Measurements from ENCODE around the gene NIPSNAP3A.
"Not testable (repeated sequence)": the region's sequence is repeated elsewhere in the genome, so short reads cannot be mapped to it uniquely, and the experiment has no call there.

The NIPSNAP3A gene

DNA sequence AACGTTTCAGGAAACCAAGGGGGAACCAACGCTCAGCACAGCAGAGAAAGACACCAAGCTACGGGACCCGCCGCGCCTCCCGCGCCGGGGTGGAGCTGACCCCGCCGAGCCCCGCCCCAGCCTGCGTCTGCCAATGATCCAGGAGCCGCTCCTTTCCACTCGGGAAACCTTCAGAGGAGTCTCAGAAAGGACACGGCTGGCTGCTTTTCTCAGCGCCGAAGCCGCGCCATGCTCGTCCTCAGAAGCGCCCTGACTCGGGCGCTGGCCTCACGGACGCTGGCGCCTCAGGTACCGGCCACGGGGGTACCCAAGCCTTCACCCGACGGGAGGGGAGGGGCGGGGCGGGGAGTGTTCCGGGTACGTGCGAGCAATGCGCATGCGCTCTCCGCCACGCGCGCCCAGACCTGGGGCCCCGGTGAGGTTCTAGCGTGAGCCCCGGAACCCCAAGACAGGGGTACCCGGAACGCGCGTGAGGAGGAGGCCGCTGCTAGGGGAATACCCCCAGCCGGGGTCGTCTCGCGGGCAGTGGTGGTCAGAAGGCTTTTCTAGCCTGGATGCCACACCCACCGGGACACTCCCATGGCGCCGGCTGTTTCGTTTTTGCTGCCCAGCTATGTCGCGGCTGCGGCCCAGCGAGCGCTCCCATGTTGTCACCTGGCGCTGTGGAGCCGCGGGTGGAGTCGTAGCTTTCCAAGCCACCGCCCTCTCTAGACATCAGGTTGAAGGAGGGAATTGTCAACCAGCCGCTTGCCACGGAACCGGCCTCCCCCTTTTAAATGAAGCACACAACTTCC lies at the start of gene NIPSNAP3A:
TSS of gene NIPSNAP3A (plus strand) at position 119 of the 794 bp plus-strand sequence. CDS start at position 229, 110 bp downstream.
- TF ChIP-seq, protein P1, sequence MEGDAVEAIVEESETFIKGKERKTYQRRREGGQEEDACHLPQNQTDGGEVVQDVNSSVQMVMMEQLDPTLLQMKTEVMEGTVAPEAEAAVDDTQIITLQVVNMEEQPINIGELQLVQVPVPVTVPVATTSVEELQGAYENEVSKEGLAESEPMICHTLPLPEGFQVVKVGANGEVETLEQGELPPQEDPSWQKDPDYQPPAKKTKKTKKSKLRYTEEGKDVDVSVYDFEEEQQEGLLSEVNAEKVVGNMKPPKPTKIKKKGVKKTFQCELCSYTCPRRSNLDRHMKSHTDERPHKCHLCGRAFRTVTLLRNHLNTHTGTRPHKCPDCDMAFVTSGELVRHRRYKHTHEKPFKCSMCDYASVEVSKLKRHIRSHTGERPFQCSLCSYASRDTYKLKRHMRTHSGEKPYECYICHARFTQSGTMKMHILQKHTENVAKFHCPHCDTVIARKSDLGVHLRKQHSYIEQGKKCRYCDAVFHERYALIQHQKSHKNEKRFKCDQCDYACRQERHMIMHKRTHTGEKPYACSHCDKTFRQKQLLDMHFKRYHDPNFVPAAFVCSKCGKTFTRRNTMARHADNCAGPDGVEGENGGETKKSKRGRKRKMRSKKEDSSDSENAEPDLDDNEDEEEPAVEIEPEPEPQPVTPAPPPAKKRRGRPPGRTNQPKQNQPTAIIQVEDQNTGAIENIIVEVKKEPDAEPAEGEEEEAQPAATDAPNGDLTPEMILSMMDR (conservative IDR thresholded peaks at IDR 0.05; ENCODE audit: control insufficient read depth, insufficient read depth, low read depth, low read length) = no peak
- peak; percentile 56 for DNase-seq (ENCODE audit: low read depth)
- peak within 1 kb of the TSS; percentile 83 for H3K4me3 ChIP-seq (ENCODE audit: control insufficient read depth, low read depth, low read length)

DNA sequence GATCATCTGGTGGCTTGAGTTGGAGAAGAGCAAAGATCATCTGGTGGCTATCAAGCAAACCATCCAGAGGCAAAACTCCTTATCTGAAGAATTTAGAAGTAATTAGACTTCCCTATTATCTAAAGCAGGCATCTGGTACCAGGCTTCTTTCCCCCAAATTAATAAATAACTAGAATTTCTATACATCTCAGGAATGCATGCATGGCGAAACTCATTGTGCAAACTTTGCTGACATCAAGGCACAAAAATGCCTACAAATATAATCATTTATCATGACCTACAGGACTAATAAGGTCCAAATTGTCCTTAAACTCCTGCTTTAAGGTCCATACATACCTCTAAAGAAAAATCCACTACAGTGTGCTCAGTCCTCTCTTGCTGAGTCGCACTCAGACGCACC lies 47.2 kb upstream of the NIPSNAP3A start:
- no peak overlapping the region for H3K4me3 ChIP-seq (ENCODE audit: control insufficient read depth, low read depth, low read length)
- TF ChIP-seq, protein P1 (conservative IDR thresholded peaks at IDR 0.05; ENCODE audit: control insufficient read depth, insufficient read depth, low read depth, low read length) = no peak
- DNase-seq (ENCODE audit: low read depth) = no peak

DNA sequence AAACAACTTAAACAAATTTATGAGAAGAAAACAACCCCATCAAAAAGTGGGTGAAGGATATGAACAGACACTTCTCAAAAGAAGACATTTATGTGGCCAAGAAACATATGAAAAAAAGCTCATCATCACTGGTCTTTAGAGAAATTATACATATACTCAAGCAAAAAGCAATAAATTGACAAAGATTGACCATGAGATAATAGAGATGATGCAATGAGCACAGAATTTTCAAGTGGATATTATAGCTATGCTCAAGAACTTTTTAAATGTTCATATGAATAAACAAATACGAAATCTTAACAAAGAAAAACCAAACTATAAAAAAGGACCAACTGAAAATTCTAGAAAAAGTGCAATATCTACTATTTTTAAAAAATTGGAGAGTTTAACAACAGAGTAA lies 38.7 kb upstream of the NIPSNAP3A start:
- DNase-seq (ENCODE audit: low read depth); H3K4me3 ChIP-seq (ENCODE audit: control insufficient read depth, low read depth, low read length): not testable (repeated sequence)

DNA sequence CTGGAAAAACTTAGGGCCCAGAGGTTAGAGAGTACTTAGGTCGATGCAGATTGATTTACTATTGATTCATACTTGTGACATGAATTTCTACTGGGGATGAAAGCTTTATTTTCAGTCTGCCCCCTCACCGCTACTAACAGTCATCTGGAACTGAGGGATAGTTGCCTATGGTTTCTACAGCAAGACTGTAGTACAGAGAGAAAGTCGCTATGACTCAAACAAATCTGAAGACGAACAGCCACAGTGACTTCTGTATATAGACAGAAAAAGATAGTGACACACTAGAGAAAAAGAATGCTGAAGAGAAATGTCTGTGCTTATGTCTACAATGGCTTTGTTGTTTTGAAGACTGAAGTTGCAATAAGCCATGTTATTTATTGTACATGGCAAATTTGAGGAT lies 35.9 kb upstream of the NIPSNAP3A start:
- TF ChIP-seq, protein P1 (conservative IDR thresholded peaks at IDR 0.05; ENCODE audit: control insufficient read depth, insufficient read depth, low read depth, low read length) = no peak
- DNase-seq (ENCODE audit: low read depth) = no peak
- H3K4me3 ChIP-seq (ENCODE audit: control insufficient read depth, low read depth, low read length) = no peak overlapping the region

DNA sequence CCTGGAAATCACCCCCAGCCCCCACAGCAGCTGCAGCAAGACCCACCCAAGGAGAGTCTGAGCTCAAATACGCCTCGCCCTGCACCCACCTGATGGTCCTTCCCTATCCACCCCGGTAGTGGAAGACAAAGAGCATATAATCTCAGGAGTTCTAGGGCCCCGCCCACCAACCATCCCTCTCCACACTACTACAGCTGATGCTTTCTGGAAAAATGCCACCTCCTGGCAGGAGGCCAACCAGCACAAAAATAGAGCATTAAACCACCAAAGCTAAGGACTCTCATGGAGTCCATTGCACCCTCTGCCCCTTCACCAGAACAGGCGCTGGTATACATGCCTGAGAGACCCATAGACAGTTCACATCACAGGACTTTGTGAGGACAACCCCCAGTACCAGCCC lies 22.5 kb upstream of the NIPSNAP3A start:
- no peak for DNase-seq (ENCODE audit: low read depth)
- no peak overlapping the region for H3K4me3 ChIP-seq (ENCODE audit: control insufficient read depth, low read depth, low read length)
- TF ChIP-seq, protein P1 (conservative IDR thresholded peaks at IDR 0.05; ENCODE audit: control insufficient read depth, insufficient read depth, low read depth, low read length) = no peak

DNA sequence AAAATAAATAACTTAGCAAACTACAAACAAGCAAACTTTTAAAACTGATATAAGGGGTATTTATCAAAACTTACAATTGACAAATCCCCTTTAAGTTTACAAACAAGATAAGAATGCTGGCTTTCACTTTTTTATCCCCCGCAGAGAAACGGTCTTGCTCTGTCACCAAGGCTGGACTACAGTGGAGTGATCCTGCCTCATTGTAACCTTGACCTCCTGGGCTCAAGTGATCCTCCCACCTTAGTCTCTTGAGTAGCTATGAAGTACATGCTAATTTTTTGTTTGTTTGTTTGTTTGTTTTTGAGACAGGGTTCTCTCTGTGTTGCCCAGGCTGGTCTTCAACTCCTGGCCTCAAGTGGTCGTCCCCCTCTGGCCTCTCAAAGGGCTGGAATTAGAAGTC lies 9.0 kb upstream of the NIPSNAP3A start:
- DNase-seq (ENCODE audit: low read depth) = no peak
- TF ChIP-seq, protein P1 (conservative IDR thresholded peaks at IDR 0.05; ENCODE audit: control insufficient read depth, insufficient read depth, low read depth, low read length) = no peak
- H3K4me3 ChIP-seq (ENCODE audit: control insufficient read depth, low read depth, low read length) = no peak overlapping the region

DNA sequence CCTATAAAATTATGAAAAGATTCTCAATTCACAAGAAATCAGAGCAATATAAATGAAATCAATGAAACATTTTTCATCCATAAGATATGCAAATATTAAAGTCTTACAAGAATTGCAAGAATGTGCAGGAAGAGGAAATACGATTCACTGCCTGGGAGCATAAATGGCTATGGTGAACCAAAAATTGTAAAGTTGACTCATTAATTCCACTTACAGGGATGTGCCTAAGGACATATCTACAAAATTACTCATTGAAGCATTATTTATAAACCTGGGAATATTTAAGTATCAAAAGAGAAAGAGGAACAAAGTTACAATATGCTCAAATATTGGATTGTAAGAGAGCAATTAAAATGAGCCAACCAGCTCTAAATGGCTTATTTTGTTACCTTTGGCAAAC lies 6.9 kb upstream of the NIPSNAP3A start:
- TF ChIP-seq, protein P1 (conservative IDR thresholded peaks at IDR 0.05; ENCODE audit: control insufficient read depth, insufficient read depth, low read depth, low read length) = no peak
- peak; percentile 43 for DNase-seq (ENCODE audit: low read depth)

More for the DNA sequence above, 6.9 kb upstream of the NIPSNAP3A start:
- H3K4me3 ChIP-seq (ENCODE audit: control insufficient read depth, low read depth, low read length) = no peak overlapping the region
